HG02938 (cell line): Measurements from ENCODE around the gene MRS2.

Experiments used
- ATAC-seq: cut with Tn5 transposase; IDR thresholded peaks from one replicate; pipeline ENCODE4 v1.9.1; 2021; ENCODE audit warnings: mild to moderate bottlenecking, moderate library complexity; ENCODE audit not compliant: unreplicated experiment

Gene MRS2

DNA sequence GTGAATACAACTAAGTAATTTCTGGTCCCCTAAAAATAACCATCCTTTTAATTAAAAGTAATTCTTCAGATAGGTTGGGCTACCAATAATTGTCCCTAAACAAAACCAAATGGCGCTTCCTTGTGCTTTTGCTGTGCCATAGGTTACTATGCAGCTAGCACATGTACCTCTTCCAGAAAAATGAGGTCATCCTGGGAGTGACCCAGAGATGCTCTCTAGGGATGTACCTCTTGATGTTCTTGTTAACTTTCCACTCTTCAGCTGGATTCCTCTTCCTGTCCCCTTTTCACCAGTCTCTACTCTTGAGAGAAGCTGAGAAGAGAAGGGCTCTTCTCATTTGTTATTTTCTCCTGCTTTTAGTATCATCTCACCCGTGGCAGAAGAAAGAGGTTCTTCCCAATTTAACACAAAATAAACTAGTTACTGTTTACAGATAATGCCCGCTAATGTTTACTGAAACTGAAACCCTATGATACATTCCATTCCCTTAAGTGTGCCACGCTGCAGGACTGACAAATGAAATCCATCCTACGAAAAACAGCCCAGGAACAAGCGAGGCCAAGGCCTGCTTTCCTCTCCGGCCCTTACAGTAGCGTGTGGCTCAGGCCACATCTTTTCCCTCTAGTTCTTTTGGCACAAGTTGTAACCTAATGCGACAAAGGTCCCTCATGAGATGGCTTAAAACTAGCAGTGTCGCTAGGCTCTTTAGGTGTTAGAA lies 24.2 kb downstream of the MRS2 start:
- ATAC-seq: no peak

DNA sequence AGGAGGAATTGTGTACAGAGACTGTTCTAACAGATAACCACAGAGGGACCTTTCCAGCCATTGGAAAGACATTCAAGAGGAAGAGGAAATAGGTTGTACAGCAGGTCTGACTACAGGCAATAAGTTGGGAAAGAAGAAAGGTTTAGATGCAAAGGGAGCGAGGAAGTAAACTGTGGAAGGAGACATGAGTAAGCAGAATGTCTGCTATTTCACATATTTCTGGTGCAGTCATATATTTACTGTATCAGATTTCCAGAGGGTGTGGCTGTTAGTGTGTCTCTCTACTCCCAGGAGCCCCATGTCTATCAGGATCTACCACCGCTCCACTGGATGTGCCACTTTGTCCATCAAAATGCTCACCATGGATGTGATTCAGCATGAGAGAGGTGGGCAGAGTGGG lies 25.9 kb downstream of the MRS2 start:
- ATAC-seq: no peak

DNA sequence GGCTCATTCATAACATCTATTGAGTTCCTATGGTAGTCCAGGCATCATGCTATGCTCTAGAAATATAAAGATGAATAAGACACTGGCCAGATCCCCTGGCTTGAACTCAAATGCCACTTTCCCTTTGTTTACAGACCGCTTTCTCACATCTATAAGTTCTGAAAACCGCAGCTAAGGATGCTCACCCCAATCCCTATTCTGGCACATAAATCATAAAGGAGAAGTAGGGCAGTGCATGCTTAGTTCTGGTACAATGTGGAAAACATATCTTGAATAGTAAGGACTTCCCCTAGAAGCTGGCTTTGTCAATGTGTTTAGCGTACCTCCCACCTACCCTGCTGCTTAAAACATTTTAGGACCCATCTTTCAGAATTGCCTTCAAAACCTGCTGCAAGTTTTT lies 26.4 kb downstream of the MRS2 start:
- no peak for ATAC-seq

DNA sequence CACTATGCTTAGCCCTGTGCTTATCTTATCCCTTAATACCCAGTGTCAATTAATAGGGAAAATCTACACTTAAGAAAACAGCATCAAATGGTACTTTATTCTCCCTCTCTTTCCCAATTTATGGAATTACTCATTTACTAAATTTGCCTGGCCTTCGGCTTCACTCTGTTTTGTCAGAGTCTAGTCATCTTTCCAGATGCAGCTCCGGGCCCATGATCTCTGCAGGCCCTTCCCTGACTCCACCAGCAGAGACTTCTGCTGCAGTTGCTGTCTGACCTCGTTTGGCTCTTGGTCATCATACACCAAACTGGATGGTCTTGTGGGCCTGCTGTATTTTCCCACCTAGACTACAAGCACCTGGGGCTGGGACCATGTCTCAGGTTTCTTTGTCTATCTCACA lies 27.4 kb downstream of the MRS2 start:
- no peak for ATAC-seq

GRCh38 chr6:24431045-24431451 lies 28.3 kb downstream of the MRS2 start:
- no peak for ATAC-seq

GRCh38 chr6:24432611-24433010 lies 29.9 kb downstream of the MRS2 start:
- ATAC-seq: no peak

- ATAC-seq: no peak
Measured at GRCh38 chr6:24436979-24437378, 34.2 kb downstream of the MRS2 start.

DNA sequence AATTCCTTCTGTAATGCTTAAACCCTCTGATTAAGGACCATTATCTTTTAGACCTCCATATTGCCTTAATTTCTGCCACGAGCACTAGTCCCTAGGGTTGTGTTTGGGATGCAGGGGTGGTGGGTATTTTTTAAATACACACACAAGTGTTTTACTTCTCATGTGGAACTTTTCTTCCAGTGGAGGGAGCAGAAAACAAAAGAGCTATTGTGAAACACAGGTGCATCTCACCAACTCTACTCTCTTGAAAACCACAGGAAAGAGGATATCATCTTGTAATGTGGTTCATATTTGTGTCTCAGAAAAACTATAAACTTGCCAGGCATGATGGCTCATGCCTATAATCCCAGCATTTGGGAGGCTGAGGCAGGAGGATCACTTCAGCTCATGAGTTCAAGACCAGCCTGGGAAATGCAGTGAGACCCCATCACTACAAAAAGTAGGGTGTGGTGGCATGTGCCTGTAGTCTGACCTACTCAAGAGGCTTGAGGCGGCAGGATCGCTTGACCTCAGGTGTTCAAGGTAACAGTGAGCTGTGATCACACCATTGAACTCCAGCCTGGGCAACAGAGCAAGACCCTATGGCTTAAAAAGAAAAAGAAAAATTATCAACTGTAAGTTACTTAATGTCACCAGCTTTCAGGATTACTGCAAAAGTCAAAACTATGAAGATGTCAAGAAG lies 37.3 kb downstream of the MRS2 start:
- no peak for ATAC-seq

GRCh38 chr6:24440897-24441598 lies 38.3 kb downstream of the MRS2 start:
- ATAC-seq: no peak

DNA sequence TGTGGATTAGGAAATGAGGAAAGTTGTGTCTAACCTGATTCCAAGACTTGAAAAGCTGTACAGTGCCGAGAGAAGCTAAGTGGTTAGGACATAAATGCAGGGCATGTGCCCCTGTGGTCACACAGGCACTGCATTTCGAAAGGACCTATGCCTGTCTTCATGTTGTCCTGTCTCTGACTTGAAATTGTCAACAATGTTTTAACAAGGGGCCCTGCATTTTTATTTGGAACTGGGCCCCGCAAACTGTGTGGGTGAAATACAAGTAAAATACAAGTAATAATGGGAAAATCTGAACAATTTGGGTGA lies 38.8 kb downstream of the MRS2 start:
- no peak for ATAC-seq

GRCh38 chr6:24444588-24444987 lies 41.9 kb downstream of the MRS2 start:
- no peak for ATAC-seq

DNA sequence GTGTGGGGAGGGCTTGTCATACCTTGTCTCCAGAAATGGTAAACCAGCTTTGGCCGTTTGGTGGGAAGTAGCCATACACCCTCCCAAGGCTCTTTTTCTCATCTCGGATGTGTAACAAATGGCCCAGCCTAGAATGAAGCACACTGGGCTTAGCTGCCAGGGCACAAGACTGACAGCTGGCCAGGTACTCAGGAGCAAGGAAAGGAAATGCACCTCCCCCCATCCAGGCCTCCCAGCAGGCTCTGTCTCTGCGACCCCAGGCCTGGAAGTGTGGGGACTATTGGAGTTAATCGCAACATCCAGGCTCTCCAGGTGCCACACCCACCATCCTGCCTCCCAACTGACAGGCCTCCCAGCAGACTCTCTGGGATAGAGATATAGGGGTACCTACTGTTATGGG lies 43.0 kb downstream of the MRS2 start:
- no peak for ATAC-seq

DNA sequence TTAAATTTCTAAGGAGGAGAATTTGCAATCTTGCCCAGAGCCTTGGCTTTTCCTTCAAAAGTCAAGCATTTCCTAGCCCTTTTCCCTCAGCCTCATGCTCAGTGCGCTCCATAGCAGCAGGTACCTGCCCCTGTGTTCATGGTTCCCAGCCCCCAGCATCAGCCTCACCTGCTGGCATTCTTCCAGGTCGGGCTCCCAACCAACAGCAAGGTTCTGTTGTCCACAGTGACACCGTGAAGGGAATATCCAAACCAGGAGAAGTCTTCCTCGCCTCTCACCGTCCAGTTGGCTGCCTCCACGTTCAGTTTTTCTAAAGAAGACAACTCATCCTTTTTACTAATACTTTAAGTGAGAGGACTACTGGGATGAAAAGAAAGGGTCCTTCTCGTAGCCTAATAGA lies 43.9 kb downstream of the MRS2 start:
- ATAC-seq: no peak

- ATAC-seq: no peak
Measured at GRCh38 chr6:24448396-24448795, 45.7 kb downstream of the MRS2 start.

DNA sequence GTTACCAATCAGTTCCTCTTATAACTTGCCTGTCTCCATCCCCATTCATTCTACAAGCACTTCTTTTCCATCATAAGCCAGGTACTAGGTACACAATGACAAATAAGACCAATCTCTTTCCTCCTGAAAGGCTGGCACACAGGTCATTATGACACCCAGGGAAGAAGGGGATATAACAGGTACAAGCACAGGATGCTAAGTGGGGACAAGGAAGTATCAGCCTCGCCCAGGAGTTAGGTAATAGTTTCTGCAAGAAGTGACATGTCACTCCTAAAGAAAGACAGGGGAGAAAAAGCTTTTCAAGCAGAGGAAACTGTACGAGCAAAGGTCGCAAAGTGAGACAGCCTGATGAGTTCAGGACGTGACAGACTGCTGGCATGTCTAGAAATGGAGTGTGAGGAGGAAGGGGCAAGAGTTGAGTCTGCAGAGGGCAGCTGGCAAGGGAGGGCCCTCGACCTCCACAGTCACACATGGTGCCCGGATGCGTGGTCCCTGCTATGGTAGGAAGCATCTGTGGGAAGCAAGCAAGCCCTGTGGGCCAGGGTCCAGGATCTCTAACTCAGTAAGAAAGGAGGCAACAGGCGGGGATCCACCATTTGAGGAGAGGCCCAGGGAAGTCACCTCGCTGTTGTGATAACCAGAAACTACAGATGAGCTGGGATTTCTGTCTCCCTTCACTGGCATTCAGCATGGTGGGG lies 46.2 kb downstream of the MRS2 start:
- ATAC-seq: no peak

- no peak for ATAC-seq
Measured at GRCh38 chr6:24451581-24452388, 49.0 kb downstream of the MRS2 start.

DNA sequence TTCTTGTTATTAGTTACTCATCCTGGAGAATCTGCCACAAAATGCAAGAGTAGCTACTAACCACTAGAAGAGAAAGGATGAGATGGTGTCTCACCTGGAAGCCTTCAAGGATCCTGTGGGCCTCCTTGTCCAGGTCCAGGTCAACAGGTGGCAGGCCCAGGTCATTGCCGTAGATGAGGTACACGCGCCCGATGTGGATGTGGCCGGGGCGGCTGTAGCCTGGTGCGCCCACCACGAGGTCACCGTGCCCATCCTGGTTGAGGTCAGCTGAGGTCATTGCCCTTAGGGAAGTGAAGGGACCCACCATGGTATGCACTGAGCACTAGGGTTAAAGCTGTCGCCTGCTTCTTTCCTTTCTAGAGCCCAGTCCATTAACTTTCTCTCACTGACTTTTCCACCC lies 51.2 kb downstream of the MRS2 start:
- no peak for ATAC-seq

DNA sequence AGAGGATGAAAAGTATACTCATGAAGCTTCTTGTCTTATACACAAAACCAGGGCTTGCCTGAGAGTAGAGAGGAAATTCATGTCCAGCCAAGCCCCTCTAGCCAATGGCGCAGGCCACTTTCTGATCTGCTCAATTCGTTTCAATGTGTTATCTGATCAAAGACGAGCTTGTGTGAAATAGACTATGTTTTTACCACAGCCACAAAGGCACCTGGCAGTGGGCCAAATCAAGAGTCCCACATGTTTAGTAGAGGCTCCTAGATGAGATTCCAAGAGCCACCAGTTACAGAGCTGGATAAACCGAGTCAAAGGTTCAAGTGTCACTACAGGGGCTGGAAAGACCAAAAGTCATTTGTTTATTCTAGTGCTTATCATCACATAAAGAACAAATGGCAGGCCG lies 51.7 kb downstream of the MRS2 start:
- no peak for ATAC-seq

DNA sequence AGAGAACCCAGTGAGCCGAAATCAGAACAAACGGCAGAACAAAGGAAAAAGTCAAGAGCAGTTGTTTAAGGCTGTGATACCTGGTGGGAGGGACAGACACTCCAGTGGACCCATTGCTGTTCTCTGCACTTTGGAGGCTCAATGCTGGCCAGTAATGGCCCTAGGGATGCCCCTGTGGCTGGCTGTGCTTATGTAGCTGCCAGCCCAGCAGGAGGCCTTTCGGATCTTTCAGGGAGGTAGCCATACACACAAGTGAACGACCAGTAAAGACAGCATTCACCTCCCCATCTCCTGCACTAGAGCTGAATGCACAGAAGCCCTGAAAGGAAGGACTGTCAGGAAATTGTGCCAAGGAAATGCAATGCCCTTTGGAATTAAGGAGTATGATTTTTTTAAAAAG lies 52.3 kb downstream of the MRS2 start:
- ATAC-seq: no peak

DNA sequence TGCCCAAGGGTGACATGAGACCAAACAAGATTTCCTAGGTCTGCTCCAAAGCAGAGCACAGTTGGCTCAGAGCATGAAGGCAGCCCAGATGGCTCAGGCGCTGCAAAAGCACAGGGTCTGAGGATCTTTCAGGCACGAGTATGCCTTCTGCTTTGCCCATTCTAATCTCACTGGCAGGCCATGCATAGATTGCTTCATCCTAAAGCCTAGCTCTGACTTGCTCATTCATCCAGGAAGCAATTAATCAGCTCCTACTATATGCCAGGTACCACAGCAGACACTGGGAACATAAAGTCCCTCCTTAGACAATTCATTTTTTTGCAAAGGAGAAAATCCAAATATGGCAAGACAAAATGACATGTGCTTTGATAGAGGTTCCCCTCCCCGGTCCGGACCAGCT lies 55.4 kb downstream of the MRS2 start:
- no peak for ATAC-seq

DNA sequence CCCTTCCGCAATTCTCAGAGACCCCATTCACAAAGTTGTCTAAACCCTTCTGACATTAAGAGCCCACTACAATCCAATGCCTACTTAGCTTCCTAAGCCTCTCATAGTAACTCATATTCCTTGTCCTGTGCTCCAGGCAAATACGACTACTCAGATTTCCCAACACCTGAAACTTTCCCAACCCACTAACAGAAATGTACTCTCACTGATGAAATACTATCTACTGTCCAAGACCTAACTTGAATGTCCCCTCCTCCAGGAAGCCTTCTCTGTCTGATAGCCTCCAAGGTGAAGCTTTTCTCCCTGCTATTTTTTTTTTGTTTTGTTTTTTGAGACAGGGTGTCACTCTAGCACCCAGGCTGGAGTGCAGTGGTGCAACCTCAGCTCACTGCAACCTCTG lies 56.2 kb downstream of the MRS2 start:
- ATAC-seq: no peak
